Hematopoietic multipotent progenitor cell treated with erythropoietin and hydrocortisone succinate and interleukin-3 and kit ligand, for 8 days (in vitro differentiated cells): ENCODE measurements around the gene TMEM130.
"Not testable (repeated sequence)": the region's sequence is repeated elsewhere in the genome, so short reads cannot be mapped to it uniquely, and the experiment has no call there.

Source experiments
- DNase-seq: peaks from one replicate; pipeline ENCODE4 v3.0.0-alpha.2; 2015

TMEM130 gene

GRCh38 chr7:98875501-98875900 lies 5.7 kb upstream of the TMEM130 start:
- DNase-seq, result no peak

GRCh38 chr7:98874942-98875341 lies 5.1 kb upstream of the TMEM130 start:
- DNase-seq, result no peak

- not testable (repeated sequence) for DNase-seq
These were observed 3.8 kb upstream of the TMEM130 start for GRCh38 chr7:98873610-98874009.

- peak; percentile 65 for DNase-seq
These were observed 2.6 kb upstream of the TMEM130 start for GRCh38 chr7:98872328-98872924.

GRCh38 chr7:98870807-98871491 lies 1.1 kb upstream of the TMEM130 start:
- DNase-seq, result no peak

GRCh38 chr7:98870121-98870651 lies 372 bp upstream of the TMEM130 start:
- DNase-seq, result peak; percentile 4

- no peak for DNase-seq
These were observed 702 bp downstream of the TMEM130 start for GRCh38 chr7:98869027-98869596.

- DNase-seq, result no peak
These were observed 1.4 kb downstream of the TMEM130 start for GRCh38 chr7:98868450-98868849.

GRCh38 chr7:98866765-98867164 lies 3.0 kb downstream of the TMEM130 start:
- DNase-seq, result no peak

- DNase-seq, result no peak
These were observed 3.5 kb downstream of the TMEM130 start for GRCh38 chr7:98866351-98866750.

- DNase-seq, result no peak
These were observed 4.9 kb downstream of the TMEM130 start for GRCh38 chr7:98864731-98865453.

GRCh38 chr7:98863601-98864000 lies 6.2 kb downstream of the TMEM130 start:
- DNase-seq, result no peak

GRCh38 chr7:98862716-98863420 lies 6.9 kb downstream of the TMEM130 start:
- DNase-seq, result no peak

- DNase-seq, result no peak
These were observed 7.6 kb downstream of the TMEM130 start for GRCh38 chr7:98862203-98862602.

GRCh38 chr7:98860071-98860470 lies 9.7 kb downstream of the TMEM130 start:
- no peak for DNase-seq

GRCh38 chr7:98855610-98856422 lies 14.0 kb downstream of the TMEM130 start:
- no peak for DNase-seq

GRCh38 chr7:98852826-98853225 lies 17.0 kb downstream of the TMEM130 start:
- no peak for DNase-seq

GRCh38 chr7:98848918-98849317 lies 20.9 kb downstream of the TMEM130 start:
- no peak for DNase-seq

- DNase-seq, result not testable (repeated sequence)
These were observed 27.3 kb downstream of the TMEM130 start for GRCh38 chr7:98842552-98842951.

GRCh38 chr7:98841179-98841997 lies 28.4 kb downstream of the TMEM130 start:
- DNase-seq, result peak; percentile 48

- no peak for DNase-seq
These were observed 29.1 kb downstream of the TMEM130 start for GRCh38 chr7:98840722-98841121.
